Muscle of back (tissue), 11 donors: ENCODE data around the gene KIAA0825. TPM values are rescaled to one million over a fixed set of nuclear protein-coding genes. Genes with fewer than 3 reads are reported as not detected.

Experiments
- DNase-seq, 3 donors: peaks; one replicate each; pipeline versions ENCODE4 v3.0.0 to v3.0.0-alpha.2; 2013
- polyA plus RNA-seq, 10 donors: library from polyadenylated mRNA; unstranded; fragments of 120-200 nt; gene quantifications; one replicate each; pipeline ENCODE4 v1.2.1, GENCODE V29; 2013; ENCODE audit not compliant: insufficient read length in 10 of 10

KIAA0825 gene
- polyA plus RNA-seq, 10 donors = 2.3 to 3.3 (median 2.9) TPM

GRCh38 chr5:94249430-94249829 is 369.0 kb downstream of the KIAA0825 start:
- DNase-seq = no peak

GRCh38 chr5:94248175-94248875 is 370.1 kb downstream of the KIAA0825 start:
- DNase-seq = no peak

DNA sequence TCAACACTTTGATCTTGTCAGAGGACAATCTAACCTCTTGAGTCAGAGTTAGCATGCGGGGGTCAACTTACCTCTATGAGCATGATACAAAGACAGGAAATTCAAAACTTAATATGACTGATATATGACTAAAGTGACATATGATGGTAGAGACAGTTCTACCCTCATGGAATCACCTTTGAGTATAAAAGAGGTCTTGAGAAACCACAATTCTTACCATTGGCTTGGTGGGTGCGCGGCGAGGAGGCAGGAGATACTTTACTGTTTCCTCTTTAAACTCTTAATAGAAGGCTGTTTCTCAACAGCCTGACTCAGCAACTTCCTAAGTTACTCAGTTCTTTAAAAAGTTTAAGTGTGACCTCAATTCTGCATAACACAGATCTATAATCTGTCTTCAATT is 372.8 kb downstream of the KIAA0825 start:
- peak in 1 of 3 donors; percentile 6 for DNase-seq

- DNase-seq = no peak
Observed at GRCh38 chr5:94244921-94245320, 373.5 kb downstream of the KIAA0825 start.

DNA sequence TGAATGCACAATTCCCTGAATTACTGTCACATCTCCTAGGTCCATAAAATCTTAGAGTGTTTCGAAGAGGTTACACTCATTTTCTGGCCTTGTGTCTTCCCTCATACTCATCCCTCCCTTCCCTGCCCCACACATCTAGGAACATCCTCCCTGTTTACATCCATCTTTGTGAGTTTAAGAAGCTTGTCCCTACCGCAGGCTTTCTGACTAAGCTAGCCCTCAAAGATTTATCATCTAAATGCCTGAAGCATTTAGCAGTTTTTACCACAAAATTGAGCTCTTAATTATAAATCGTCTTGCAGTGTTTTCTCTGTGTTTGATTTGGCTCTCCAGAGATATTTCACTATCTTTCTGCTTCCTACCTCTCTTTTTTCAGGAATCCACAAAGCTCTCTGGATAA is 374.8 kb downstream of the KIAA0825 start:
- no peak for DNase-seq

DNA sequence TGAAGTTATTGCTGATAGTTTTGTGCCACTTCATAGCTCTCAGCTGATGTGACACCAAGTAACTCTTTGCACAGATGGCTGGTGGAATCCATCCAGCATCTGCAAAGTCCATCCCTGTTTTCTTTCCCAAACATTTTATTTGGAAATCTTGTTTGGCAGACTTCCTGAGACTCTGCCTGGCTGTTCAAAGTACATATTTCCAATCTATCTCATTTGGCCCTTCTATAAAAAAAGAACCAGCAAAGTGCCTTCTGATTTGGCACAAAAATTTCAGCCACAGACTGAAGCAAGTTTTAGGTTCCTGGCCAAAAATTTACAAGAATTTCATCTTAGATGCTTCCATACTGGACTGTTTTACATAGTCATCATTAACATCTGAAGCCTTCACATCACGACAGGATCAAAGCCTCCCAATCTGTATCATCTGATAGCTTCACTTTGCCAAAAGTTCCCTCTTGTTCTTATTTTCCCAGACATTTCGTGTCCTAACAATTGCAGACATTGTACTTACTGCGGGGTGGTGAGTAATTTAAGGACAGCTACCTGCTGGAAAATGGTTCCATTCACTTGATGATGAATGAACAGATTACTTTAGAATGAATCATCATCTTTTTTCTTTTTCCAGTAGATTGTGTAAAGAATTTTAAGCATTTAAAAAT is 377.3 kb downstream of the KIAA0825 start:
- DNase-seq = peak; percentile 49 to 73 (median 59)

DNA sequence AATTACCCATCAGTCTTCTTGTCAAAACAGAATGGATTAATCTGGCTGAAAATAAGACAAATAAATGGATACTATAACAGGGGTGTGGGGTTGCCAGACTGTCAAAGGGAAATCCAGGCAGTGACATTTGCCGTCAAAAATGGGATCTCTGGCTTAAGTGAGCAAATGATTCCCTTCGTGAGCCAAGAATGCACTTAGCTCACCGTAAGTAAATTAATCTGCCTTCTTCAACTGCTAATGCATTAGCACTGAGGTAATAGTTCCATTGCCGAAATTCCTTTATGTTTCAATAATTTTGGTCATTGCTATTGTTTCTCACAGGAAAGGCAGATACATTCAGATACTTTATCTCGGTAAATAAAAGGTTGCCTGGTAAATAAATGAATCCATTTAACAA is 377.8 kb downstream of the KIAA0825 start:
- DNase-seq = peak; percentile 30 to 44 (median 34)

GRCh38 chr5:94240134-94240533 is 378.3 kb downstream of the KIAA0825 start:
- DNase-seq = peak in 1 of 3 donors; percentile 23

DNA sequence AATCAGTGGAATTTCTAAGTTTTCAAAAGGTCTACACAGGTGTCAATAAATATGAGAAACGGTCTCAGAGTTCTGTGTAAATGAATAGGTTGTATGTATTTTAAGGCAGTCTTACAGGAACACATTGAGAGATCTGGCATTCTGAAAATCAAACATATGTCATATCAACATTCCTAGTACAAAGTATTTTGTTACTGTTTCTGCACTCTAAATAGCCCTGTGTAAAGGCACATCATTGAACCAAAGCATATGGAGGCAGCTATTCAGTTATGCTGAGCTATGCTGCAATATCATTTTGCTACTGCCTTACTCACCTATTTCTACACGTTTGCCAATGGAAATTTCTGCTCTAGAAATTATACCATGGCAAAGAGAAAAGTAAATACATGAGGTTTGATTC is 379.1 kb downstream of the KIAA0825 start:
- DNase-seq = peak in 1 of 3 donors; percentile 4

DNA sequence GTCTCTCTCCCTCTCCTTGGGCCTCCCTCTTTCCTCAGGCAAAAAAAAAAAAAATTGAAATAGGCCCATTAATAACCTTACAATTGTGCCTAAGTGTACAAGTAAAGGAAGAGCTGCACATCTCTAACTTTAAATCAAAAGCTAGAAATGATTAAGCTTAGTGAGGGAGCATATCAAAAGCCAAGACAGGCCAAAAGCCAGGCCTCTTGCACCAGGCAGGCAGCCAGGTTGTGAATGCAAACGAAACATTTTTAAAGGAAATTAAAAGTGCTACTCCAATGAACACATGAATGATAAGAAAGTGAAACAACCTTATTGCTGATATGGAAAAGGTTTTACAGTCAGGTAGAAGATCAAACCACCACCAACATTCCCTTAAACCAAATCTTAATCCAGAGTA is 383.4 kb downstream of the KIAA0825 start:
- DNase-seq = no peak

DNA sequence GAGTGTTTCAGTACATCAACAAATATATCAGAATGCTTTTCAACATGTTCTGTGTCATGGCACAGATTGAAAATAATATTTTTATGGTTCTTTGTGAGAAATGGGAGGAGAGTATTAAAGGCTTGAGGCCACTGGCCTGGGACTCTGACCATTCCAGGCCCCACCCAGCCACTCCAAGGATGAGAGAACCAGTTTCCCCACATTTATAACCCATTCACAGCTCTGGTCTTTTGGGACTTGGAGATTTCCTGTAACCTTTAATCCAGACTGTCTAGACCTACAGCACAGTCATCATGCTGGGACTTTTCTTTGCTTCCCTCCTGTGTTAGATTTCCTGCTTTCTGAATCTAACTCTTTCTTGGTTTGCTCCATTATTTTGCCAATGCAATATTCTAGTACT is 389.6 kb downstream of the KIAA0825 start:
- DNase-seq = no peak

GRCh38 chr5:94223235-94223634 is 395.2 kb downstream of the KIAA0825 start:
- no peak for DNase-seq

GRCh38 chr5:94218374-94218773 is 400.0 kb downstream of the KIAA0825 start:
- peak in 2 of 3 donors; percentile 3 to 78 for DNase-seq

DNA sequence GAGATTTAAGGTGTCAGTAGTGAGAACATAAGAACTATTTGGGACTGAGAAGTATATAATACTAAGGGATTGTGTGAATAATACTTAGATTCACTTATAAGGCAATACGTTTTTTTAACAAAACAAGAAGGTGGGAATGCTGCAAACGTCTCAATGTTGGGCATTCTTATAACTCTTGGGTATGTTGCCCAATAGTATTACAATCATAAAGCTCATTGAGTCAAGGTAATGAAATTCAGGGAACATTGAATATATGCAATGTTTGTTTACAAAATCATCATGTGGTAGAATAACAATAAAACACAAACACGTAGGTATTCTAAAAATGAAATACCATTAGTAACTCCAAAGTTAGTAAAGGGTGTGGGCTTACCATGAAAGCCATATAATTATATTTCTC is 400.7 kb downstream of the KIAA0825 start:
- DNase-seq = no peak

DNA sequence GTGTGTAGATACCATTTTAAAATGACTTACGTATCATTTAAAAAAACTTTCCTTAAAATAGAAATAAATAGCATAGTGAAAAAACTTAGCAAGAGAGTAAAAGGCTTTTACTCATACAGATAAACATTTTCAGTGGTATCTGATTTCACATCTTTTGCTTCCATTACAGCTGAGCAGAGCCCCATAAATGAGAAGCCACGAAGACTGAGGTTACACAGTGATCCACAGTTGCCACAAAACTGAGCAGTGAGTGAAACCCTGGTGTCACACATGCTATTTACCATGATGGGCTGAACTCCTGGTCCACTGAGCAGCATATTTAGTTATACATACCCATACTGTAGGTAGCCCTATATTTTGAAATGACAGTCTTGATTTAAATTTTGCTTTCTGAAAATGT is 401.2 kb downstream of the KIAA0825 start:
- no peak for DNase-seq

- no peak for DNase-seq
Observed at GRCh38 chr5:94212476-94212875, 405.9 kb downstream of the KIAA0825 start.

- DNase-seq = no peak
Observed at GRCh38 chr5:94209774-94210355, 408.5 kb downstream of the KIAA0825 start.

GRCh38 chr5:94209272-94209671 is 409.1 kb downstream of the KIAA0825 start:
- no peak for DNase-seq

DNA sequence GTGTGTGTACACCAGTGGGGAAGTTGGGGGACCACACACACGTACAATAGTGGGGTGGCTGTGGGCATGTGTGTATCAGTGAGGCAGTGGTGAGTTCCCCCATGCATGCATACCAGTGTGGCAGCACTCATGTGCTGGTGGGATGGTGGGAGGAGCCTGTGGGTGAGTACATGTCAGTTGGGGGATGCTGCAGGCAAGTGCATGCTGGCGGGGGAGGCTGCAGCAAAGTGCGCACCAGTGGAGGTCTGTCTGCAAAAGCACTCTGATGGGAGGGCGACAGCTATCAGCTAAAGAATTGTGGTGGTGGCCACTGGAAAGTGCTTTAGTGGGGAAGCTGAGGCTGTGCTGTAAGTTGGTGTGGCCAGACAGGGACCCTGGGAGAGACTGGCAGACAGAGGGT is 418.8 kb downstream of the KIAA0825 start:
- no peak for DNase-seq

DNA sequence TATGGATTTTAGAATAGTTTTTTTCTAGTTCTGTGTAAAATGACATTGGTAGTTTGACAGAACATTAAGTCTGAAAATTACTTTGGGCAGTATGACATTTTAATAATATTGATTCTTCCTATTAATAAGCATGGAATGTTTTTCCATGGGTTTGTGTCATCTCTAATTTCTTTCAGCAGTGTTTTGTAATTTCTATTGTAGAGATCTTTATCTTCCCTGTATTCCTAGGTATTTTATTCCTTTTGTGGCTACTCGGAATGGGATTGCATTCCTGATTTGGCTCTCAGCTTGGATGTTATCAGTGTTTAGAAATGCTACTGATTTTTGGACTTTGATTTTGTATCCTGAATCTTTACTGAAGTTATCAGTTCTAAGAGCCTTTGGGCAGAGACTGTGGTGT is 420.4 kb downstream of the KIAA0825 start:
- DNase-seq = no peak

DNA sequence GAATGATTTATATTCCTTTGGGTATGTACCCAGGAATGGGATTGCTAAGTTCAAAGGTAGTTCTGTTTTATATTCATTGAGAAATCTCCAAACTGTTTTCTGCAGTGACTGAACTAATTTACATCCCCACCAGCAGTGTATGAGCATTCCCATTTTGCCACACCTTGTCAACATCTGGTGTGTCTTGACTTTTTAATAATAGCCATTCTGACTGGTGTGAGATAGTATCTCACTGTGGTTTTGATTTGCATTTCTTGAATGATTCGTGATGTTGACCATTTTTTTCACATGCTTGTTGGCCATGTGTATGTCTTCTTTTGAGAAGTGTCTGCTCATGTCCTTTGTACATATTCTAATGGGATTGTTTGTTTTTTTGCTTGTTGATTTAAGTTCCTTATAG is 421.5 kb downstream of the KIAA0825 start:
- DNase-seq = no peak

GRCh38 chr5:94192658-94193391 is 425.6 kb downstream of the KIAA0825 start:
- no peak for DNase-seq

GRCh38 chr5:94191604-94192003 is 426.8 kb downstream of the KIAA0825 start:
- no peak for DNase-seq
